Measurements from ENCODE around the gene ACAA1. TPM values are rescaled to one million over a fixed set of nuclear protein-coding genes. Genes with fewer than 3 reads are reported as not detected.

Gene ACAA1
- total and polyA plus RNA-seq, 2 of the 4 experiments (the other 2 are of a cell fraction), result 30.8 to 62.4 TPM

DNA sequence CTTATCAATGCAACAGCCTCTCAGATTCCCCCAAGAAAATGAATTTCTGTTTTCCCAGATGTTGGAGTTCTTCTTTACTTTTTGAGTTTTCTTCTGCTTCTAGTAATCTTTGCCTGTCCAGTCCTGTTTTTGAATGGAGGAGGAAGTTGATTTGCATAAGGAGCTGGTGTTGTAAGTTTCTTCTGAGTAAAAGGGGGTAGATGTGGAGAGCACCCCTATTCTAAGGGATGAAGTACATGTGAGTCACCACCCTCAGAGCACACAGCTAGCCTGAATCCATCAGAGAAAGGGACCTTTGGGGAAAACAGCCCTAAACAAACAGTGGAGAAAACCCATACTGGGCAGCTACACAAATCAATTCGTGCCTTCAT lies 34.5 kb downstream of the ACAA1 start:
- H3K14ac ChIP-seq (replicated peaks; ENCODE audit: low read depth, low read length), result no peak overlapping the region
- ChIA-PET POLR2A (ENCODE audit: unreplicated experiment) (no interaction called here), CTCF (no interaction called here)
- no peak overlapping the region for H3K56ac ChIP-seq (ENCODE audit: extremely low read depth, insufficient read depth, low read length)
- no peaks in the 10 kb centered on the region for H3K4me1 ChIP-seq (ENCODE audit: control insufficient read depth, insufficient read depth, low read length)
- in situ Hi-C loops (cut with MboI; ENCODE audit: low sequenced_read_pairs) (no loop called here), intact Hi-C loops (cut with micrococcal nuclease) (no loop called here), dilution Hi-C loops (cut with HindIII; ENCODE audit: low sequenced_read_pairs, unreplicated experiment) (no loop called here)
- H3K27me3 ChIP-seq (ENCODE audit: control insufficient read depth, insufficient read depth, low read length), result peaks cover 38% of the 10 kb centered on the region
- no peak overlapping the region for H3K4me3 ChIP-seq (ENCODE audit: insufficient read depth, low read depth, low read length)
- no peak overlapping the region for H3K4me2 ChIP-seq (ENCODE audit: low read depth, low read length)
- H4K5ac ChIP-seq (ENCODE audit: low read depth, low read length), result no peak overlapping the region
- H2AK5ac ChIP-seq (ENCODE audit: low read depth, low read length), result no peak overlapping the region
- no peak overlapping the region for H3K4ac ChIP-seq (ENCODE audit: low read depth, low read length)
- no peak overlapping the region for H3K9ac ChIP-seq (ENCODE audit: low read depth, low read length)
- no peak overlapping the region for H4K8ac ChIP-seq (ENCODE audit: low read depth in 2 of 2, low read length in 2 of 2)
- BruUV-seq (replicated peaks), result no TSS peak
- no peak overlapping the region for H3K27ac ChIP-seq (ENCODE audit: insufficient read depth, low read length)
- no peak overlapping the region for H2BK15ac ChIP-seq (ENCODE audit: low read depth, low read length)
- no peak overlapping the region for H2BK20ac ChIP-seq (ENCODE audit: low read depth, low read length)
- H3K36me3 ChIP-seq (ENCODE audit: control insufficient read depth, insufficient read depth, low read length), result no peaks in the 10 kb centered on the region
- no peaks in the 10 kb centered on the region for H3K9me3 ChIP-seq (ENCODE audit: control insufficient read depth, insufficient read depth, low read length)
- ATAC-seq (ENCODE audit: low read depth) (no peak), DNase-seq (no peak)
- H4K20me1 ChIP-seq (ENCODE audit: insufficient read depth, low read length), result no peaks in the 10 kb centered on the region
- TF ChIP-seq, protein P1, sequence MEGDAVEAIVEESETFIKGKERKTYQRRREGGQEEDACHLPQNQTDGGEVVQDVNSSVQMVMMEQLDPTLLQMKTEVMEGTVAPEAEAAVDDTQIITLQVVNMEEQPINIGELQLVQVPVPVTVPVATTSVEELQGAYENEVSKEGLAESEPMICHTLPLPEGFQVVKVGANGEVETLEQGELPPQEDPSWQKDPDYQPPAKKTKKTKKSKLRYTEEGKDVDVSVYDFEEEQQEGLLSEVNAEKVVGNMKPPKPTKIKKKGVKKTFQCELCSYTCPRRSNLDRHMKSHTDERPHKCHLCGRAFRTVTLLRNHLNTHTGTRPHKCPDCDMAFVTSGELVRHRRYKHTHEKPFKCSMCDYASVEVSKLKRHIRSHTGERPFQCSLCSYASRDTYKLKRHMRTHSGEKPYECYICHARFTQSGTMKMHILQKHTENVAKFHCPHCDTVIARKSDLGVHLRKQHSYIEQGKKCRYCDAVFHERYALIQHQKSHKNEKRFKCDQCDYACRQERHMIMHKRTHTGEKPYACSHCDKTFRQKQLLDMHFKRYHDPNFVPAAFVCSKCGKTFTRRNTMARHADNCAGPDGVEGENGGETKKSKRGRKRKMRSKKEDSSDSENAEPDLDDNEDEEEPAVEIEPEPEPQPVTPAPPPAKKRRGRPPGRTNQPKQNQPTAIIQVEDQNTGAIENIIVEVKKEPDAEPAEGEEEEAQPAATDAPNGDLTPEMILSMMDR (conservative IDR thresholded peaks at IDR 0.05; ENCODE audit: low read depth, low read length), result no peak
- TF ChIP-seq, protein P2, sequence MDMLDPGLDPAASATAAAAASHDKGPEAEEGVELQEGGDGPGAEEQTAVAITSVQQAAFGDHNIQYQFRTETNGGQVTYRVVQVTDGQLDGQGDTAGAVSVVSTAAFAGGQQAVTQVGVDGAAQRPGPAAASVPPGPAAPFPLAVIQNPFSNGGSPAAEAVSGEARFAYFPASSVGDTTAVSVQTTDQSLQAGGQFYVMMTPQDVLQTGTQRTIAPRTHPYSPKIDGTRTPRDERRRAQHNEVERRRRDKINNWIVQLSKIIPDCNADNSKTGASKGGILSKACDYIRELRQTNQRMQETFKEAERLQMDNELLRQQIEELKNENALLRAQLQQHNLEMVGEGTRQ (IDR thresholded peaks at IDR 0.05; ENCODE audit: low read depth, low read length), result no peak
- TF ChIP-seq RCOR1 (IDR thresholded peaks at IDR 0.05; ENCODE audit: insufficient replicate concordance, low read length), result no peak
- no peak for TF ChIP-seq BHLHE40 (IDR thresholded peaks at IDR 0.05; ENCODE audit: low read depth, low read length)
- TF ChIP-seq SMC3 (IDR thresholded peaks at IDR 0.05; ENCODE audit: low read depth, low read length), result no peak
- TF ChIP-seq RFX5 (IDR thresholded peaks at IDR 0.05; ENCODE audit: low read depth, low read length), result no peak
- TF ChIP-seq RAD21 (IDR thresholded peaks at IDR 0.05; ENCODE audit: low read length), result no peak
- no peak for TF ChIP-seq MAZ (IDR thresholded peaks at IDR 0.05; ENCODE audit: borderline replicate concordance, low read depth, low read length)
- no peak for TF ChIP-seq CHD1 (IDR thresholded peaks at IDR 0.05; ENCODE audit: low read depth, low read length)
- no peak for TF ChIP-seq CEBPB (IDR thresholded peaks at IDR 0.05; ENCODE audit: low read depth, low read length)
- no peak for TF ChIP-seq NFE2L2 (IDR thresholded peaks at IDR 0.05; ENCODE audit: low read depth, low read length)
- TF ChIP-seq, protein P3, sequence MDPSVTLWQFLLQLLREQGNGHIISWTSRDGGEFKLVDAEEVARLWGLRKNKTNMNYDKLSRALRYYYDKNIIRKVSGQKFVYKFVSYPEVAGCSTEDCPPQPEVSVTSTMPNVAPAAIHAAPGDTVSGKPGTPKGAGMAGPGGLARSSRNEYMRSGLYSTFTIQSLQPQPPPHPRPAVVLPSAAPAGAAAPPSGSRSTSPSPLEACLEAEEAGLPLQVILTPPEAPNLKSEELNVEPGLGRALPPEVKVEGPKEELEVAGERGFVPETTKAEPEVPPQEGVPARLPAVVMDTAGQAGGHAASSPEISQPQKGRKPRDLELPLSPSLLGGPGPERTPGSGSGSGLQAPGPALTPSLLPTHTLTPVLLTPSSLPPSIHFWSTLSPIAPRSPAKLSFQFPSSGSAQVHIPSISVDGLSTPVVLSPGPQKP (IDR thresholded peaks at IDR 0.05; ENCODE audit: borderline replicate concordance, low read depth, low read length), result no peak
- TF ChIP-seq FOS (IDR thresholded peaks at IDR 0.05; ENCODE audit: low read depth, low read length), result no peak
- no peak for TF ChIP-seq MXI1 (IDR thresholded peaks at IDR 0.05; ENCODE audit: borderline replicate concordance, low read depth, low read length)
- H2BK120ac ChIP-seq (ENCODE audit: low read depth, low read length), result no peak overlapping the region
- no peak overlapping the region for H3K18ac ChIP-seq (ENCODE audit: low read depth, low read length)
- H3K79me1 ChIP-seq (ENCODE audit: low read depth in 1 of 2, low read length in 2 of 2), result no peaks in the 10 kb centered on the region
- no peaks in the 10 kb centered on the region for H3K9me1 ChIP-seq (ENCODE audit: insufficient read depth, low read length)
- no peak overlapping the region for H2BK5ac ChIP-seq (ENCODE audit: low read depth, low read length, poor library complexity, severe bottlenecking)
- H2AK9ac ChIP-seq (replicated peaks; ENCODE audit: low read depth, low read length, poor library complexity), result no peak overlapping the region
- WGBS, 2 experiments (ENCODE audit: extremely low coverage in 2 of 2, insufficient read length in 1 of 2), result no CpG with 5 or more reads among the region's 1 CpG
- no peak overlapping the region for H4K91ac ChIP-seq (ENCODE audit: insufficient read depth, low read depth, low read length)
- no peak overlapping the region for H2AFZ ChIP-seq (replicated peaks; ENCODE audit: low read length, poor library complexity)
- no peak overlapping the region for H3K23ac ChIP-seq (ENCODE audit: low read depth, low read length)
